SK-N-SH treated with all-trans-retinoic acid at 6 μM for 48 hours (cell line): ENCODE data around the gene SYNE1.

Experiments
- ATAC-seq: fragments of 200-7000 bp; cut with Tn5 transposase; 3 replicates; pipeline ENCODE4 v1.9.1; 2020; ENCODE audit warnings: mild to moderate bottlenecking, moderate library complexity
- ARNTL ChIP-seq: fragments of 450-650 bp; formaldehyde crosslinking; IDR thresholded peaks from 2 replicates; pipeline ENCODE4 v1.5.0; 2020; ENCODE audit warnings: low read depth, mild to moderate bottlenecking, moderate library complexity, borderline replicate concordance
- BACH2 ChIP-seq: fragments of 250-450 bp; sonication (Bioruptor Pico); IDR thresholded peaks from 2 replicates; pipeline ENCODE4 v1.9.0; 2021; ENCODE audit warnings: mild to moderate bottlenecking, borderline replicate concordance
- CSDC2 ChIP-seq: fragments of 250-450 bp; sonication (Bioruptor Pico); IDR thresholded peaks from 2 replicates; pipeline ENCODE4 v1.5.0; 2020; ENCODE audit warnings: mild to moderate bottlenecking, moderate library complexity
- ESRRG ChIP-seq: fragments of 250-450 bp; sonication (Bioruptor Pico); IDR thresholded peaks from 2 replicates; pipeline ENCODE4 v1.6.1; 2021; ENCODE audit warnings: mild to moderate bottlenecking
- GLIS3 ChIP-seq: fragments of 250-450 bp; sonication (Bioruptor Pico); IDR thresholded peaks from 2 replicates; pipeline ENCODE4 v1.5.0; 2020; ENCODE audit warnings: mild to moderate bottlenecking, moderate library complexity
- OSR1 ChIP-seq: fragments of 250-450 bp; sonication (Bioruptor Pico); IDR thresholded peaks from 2 replicates; pipeline ENCODE4 v1.8.0; 2022; ENCODE audit warnings: moderate library complexity, mild to moderate bottlenecking, inconsistent platforms
- PPARA ChIP-seq: fragments of 250-450 bp; sonication (Bioruptor Pico); IDR thresholded peaks from 2 replicates; pipeline ENCODE4 v1.5.0; 2020; ENCODE audit warnings: mild to moderate bottlenecking, borderline replicate concordance
- RARB ChIP-seq: fragments of 250-450 bp; sonication (Bioruptor Pico); IDR thresholded peaks from 2 replicates; pipeline ENCODE4 v1.8.0; 2021; ENCODE audit warnings: mild to moderate bottlenecking, moderate library complexity
- SNAI2 ChIP-seq: fragments of 250-450 bp; sonication (Bioruptor Pico); IDR thresholded peaks from 2 replicates; pipeline ENCODE4 v1.5.0; 2020; ENCODE audit warnings: mild to moderate bottlenecking, moderate library complexity
- TCF4 ChIP-seq: fragments of 250-450 bp; sonication (Bioruptor Pico); IDR thresholded peaks from 2 replicates; pipeline ENCODE4 v1.8.0; 2021; ENCODE audit warnings: mild to moderate bottlenecking, moderate library complexity, borderline replicate concordance
- TOX ChIP-seq: fragments of 250-450 bp; sonication (Bioruptor Pico); IDR thresholded peaks from 2 replicates; pipeline ENCODE4 v1.8.0; 2021; ENCODE audit warnings: mild to moderate bottlenecking, moderate library complexity, borderline replicate concordance
- ZC3H10 ChIP-seq: fragments of 250-450 bp; sonication (Bioruptor Pico); IDR thresholded peaks from 2 replicates; pipeline ENCODE4 v1.5.1; 2021; ENCODE audit warnings: mild to moderate bottlenecking, moderate library complexity
- ZFP3 ChIP-seq: fragments of 250-450 bp; sonication (Bioruptor Pico); IDR thresholded peaks from 2 replicates; pipeline ENCODE4 v1.5.0; 2020; ENCODE audit warnings: mild to moderate bottlenecking, moderate library complexity
- ZFP30 ChIP-seq: fragments of 450-650 bp; formaldehyde crosslinking; IDR thresholded peaks from 2 replicates; pipeline ENCODE4 v1.5.0; 2022; ENCODE audit warnings: mild to moderate bottlenecking, moderate library complexity
- ZNF565 ChIP-seq: fragments of 450-650 bp; formaldehyde crosslinking; conservative IDR thresholded peaks from 2 replicates; pipeline ENCODE4 v1.5.0; 2020; ENCODE audit warnings: low read depth, mild to moderate bottlenecking, moderate library complexity
- ZNF70 ChIP-seq: fragments of 450-650 bp; formaldehyde crosslinking; IDR thresholded peaks from 2 replicates; pipeline ENCODE4 v1.5.0; 2020; ENCODE audit warnings: mild to moderate bottlenecking, moderate library complexity
- ZNF8 ChIP-seq: fragments of 450-650 bp; formaldehyde crosslinking; IDR thresholded peaks from 2 replicates; pipeline ENCODE4 v1.5.0; 2020; ENCODE audit warnings: mild to moderate bottlenecking, moderate library complexity
- TF ChIP-seq, protein P1 (sequence below): fragments of 250-450 bp; sonication (Bioruptor Pico); IDR thresholded peaks from 2 replicates; pipeline ENCODE4 v1.5.1; 2021; ENCODE audit warnings: mild to moderate bottlenecking, moderate library complexity
- TF ChIP-seq, protein P2 (sequence below): fragments of 250-450 bp; sonication (Bioruptor Pico); IDR thresholded peaks from 2 replicates; pipeline ENCODE4 v1.5.1; 2020; ENCODE audit warnings: low read depth, mild to moderate bottlenecking, moderate library complexity
- TF ChIP-seq, protein P3 (sequence below): fragments of 250-450 bp; sonication (Bioruptor Pico); IDR thresholded peaks from 2 replicates; pipeline ENCODE4 v1.8.0; 2021; ENCODE audit warnings: low read depth, mild to moderate bottlenecking, moderate library complexity, borderline replicate concordance
- TF ChIP-seq, protein P4 (sequence below): fragments of 250-450 bp; sonication (Bioruptor Pico); IDR thresholded peaks from 2 replicates; pipeline ENCODE4 v1.8.0; 2020; ENCODE audit warnings: mild to moderate bottlenecking, moderate library complexity, borderline replicate concordance
- TF ChIP-seq, protein P5 (sequence below): fragments of 250-450 bp; sonication (Bioruptor Pico); IDR thresholded peaks from 2 replicates; pipeline ENCODE4 v1.5.0; 2020; ENCODE audit warnings: mild to moderate bottlenecking, moderate library complexity

The SYNE1 gene

DNA sequence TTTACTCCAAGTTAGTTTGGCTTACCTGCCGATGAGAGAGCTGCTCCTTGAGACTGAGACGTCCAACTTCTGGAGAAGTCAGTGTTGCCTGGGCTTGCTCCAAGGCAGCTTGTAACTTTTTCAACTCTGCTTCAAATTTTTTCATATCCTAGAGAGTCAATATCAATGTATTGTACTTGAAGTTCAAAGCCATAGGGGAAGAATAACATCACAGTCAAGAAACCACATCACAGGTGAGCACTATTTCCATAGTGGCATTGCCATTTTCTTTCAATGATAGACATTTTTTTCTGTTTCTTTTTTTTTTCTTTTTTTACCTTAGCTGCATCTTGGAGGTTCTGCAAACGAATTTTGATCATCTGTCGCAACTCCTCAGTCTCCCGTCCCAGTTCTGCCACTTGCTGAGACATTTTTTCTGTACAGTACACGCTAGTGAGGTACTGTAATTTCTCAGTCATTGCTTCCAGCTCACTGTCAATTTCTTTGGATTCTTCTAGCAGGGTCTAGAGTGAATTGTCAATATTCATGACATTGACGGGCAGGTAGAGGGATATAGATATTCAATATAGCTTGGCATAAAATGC is 326.7 kb downstream of the SYNE1 start:
- TF ChIP-seq CSDC2 (CRISPR knock-in tag) (no peak), OSR1 (CRISPR knock-in tag) (no peak), TOX (CRISPR knock-in tag) (no peak), ESRRG (no peak), ZC3H10 (CRISPR knock-in tag) (no peak), ZFP30 (CRISPR knock-in tag) (no peak), BACH2 (CRISPR knock-in tag) (no peak), GLIS3 (CRISPR knock-in tag) (no peak), ZFP3 (CRISPR knock-in tag) (no peak), PPARA (CRISPR knock-in tag) (no peak), TCF4 (no peak), ARNTL (CRISPR knock-in tag) (no peak), ZNF8 (CRISPR knock-in tag) (no peak), RARB (CRISPR knock-in tag) (no peak), ZNF565 (CRISPR knock-in tag) (no peak), SNAI2 (CRISPR knock-in tag) (no peak)
- TF ChIP-seq, protein P1, sequence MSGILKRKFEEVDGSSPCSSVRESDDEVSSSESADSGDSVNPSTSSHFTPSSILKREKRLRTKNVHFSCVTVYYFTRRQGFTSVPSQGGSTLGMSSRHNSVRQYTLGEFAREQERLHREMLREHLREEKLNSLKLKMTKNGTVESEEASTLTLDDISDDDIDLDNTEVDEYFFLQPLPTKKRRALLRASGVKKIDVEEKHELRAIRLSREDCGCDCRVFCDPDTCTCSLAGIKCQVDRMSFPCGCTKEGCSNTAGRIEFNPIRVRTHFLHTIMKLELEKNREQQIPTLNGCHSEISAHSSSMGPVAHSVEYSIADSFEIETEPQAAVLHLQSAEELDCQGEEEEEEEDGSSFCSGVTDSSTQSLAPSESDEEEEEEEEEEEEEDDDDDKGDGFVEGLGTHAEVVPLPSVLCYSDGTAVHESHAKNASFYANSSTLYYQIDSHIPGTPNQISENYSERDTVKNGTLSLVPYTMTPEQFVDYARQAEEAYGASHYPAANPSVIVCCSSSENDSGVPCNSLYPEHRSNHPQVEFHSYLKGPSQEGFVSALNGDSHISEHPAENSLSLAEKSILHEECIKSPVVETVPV (CRISPR knock-in tag), result no peak
- TF ChIP-seq, protein P2, sequence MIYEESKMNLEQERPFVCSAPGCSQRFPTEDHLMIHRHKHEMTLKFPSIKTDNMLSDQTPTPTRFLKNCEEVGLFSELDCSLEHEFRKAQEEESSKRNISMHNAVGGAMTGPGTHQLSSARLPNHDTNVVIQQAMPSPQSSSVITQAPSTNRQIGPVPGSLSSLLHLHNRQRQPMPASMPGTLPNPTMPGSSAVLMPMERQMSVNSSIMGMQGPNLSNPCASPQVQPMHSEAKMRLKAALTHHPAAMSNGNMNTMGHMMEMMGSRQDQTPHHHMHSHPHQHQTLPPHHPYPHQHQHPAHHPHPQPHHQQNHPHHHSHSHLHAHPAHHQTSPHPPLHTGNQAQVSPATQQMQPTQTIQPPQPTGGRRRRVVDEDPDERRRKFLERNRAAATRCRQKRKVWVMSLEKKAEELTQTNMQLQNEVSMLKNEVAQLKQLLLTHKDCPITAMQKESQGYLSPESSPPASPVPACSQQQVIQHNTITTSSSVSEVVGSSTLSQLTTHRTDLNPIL (CRISPR knock-in tag), result no peak
- TF ChIP-seq, protein P3, sequence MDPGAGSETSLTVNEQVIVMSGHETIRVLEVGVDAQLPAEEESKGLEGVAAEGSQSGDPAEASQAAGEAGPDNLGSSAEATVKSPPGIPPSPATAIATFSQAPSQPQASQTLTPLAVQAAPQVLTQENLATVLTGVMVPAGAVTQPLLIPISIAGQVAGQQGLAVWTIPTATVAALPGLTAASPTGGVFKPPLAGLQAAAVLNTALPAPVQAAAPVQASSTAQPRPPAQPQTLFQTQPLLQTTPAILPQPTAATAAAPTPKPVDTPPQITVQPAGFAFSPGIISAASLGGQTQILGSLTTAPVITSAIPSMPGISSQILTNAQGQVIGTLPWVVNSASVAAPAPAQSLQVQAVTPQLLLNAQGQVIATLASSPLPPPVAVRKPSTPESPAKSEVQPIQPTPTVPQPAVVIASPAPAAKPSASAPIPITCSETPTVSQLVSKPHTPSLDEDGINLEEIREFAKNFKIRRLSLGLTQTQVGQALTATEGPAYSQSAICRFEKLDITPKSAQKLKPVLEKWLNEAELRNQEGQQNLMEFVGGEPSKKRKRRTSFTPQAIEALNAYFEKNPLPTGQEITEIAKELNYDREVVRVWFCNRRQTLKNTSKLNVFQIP (CRISPR knock-in tag), result no peak
- no peak for ATAC-seq

DNA sequence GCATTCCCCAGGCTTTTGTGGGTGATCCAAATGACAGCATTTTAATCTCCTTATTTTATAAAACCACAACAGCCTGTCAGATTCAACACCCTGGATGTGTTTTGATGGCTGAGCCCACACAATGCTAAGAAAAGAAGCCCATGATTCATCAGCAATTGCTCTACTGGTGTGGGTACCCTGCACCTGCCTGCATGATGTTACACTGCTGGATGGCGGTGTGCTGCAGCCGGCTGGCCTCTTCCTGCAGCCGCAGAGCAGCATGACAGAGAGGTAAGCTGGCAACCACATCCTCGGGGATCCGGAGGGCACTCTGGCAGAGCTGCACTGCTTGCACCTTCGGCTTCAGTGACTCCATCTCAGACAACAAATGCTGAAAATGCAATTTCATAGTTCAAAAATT is 327.5 kb downstream of the SYNE1 start:
- no peak for ATAC-seq
- TF ChIP-seq RARB (CRISPR knock-in tag) (no peak), ARNTL (CRISPR knock-in tag) (no peak), SNAI2 (CRISPR knock-in tag) (no peak), TCF4 (no peak), ZFP30 (CRISPR knock-in tag) (no peak), PPARA (CRISPR knock-in tag) (no peak), ZNF70 (CRISPR knock-in tag) (no peak)
- TF ChIP-seq, protein P4, sequence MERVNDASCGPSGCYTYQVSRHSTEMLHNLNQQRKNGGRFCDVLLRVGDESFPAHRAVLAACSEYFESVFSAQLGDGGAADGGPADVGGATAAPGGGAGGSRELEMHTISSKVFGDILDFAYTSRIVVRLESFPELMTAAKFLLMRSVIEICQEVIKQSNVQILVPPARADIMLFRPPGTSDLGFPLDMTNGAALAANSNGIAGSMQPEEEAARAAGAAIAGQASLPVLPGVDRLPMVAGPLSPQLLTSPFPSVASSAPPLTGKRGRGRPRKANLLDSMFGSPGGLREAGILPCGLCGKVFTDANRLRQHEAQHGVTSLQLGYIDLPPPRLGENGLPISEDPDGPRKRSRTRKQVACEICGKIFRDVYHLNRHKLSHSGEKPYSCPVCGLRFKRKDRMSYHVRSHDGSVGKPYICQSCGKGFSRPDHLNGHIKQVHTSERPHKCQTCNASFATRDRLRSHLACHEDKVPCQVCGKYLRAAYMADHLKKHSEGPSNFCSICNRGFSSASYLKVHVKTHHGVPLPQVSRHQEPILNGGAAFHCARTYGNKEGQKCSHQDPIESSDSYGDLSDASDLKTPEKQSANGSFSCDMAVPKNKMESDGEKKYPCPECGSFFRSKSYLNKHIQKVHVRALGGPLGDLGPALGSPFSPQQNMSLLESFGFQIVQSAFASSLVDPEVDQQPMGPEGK, result no peak
- TF ChIP-seq, protein P1 (CRISPR knock-in tag), result no peak
- TF ChIP-seq, protein P5, sequence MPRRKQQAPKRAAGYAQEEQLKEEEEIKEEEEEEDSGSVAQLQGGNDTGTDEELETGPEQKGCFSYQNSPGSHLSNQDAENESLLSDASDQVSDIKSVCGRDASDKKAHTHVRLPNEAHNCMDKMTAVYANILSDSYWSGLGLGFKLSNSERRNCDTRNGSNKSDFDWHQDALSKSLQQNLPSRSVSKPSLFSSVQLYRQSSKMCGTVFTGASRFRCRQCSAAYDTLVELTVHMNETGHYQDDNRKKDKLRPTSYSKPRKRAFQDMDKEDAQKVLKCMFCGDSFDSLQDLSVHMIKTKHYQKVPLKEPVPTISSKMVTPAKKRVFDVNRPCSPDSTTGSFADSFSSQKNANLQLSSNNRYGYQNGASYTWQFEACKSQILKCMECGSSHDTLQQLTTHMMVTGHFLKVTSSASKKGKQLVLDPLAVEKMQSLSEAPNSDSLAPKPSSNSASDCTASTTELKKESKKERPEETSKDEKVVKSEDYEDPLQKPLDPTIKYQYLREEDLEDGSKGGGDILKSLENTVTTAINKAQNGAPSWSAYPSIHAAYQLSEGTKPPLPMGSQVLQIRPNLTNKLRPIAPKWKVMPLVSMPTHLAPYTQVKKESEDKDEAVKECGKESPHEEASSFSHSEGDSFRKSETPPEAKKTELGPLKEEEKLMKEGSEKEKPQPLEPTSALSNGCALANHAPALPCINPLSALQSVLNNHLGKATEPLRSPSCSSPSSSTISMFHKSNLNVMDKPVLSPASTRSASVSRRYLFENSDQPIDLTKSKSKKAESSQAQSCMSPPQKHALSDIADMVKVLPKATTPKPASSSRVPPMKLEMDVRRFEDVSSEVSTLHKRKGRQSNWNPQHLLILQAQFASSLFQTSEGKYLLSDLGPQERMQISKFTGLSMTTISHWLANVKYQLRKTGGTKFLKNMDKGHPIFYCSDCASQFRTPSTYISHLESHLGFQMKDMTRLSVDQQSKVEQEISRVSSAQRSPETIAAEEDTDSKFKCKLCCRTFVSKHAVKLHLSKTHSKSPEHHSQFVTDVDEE (CRISPR knock-in tag), result no peak
- TF ChIP-seq, protein P3 (CRISPR knock-in tag), result no peak
